Liver (tissue), 9 donors: ENCODE data around the gene ASB2. TPM values are rescaled to one million over a fixed set of nuclear protein-coding genes. Genes with fewer than 3 reads are reported as not detected.

Experiments
- DNase-seq: peaks from one replicate; pipeline ENCODE4 v3.0.0-alpha.2; 2017; ENCODE audit warnings: low spot score
- H3K27ac ChIP-seq, 2 donors: one replicate each; pipeline ENCODE4 v1.7.0; 2013; ENCODE audit warnings: inconsistent platforms in 2 of 2, low read length in 2 of 2, control low read depth in 1 of 2, low read depth in 1 of 2, mild to moderate bottlenecking in 1 of 2
- H3K27me3 ChIP-seq, 4 donors: one replicate each; pipeline versions ENCODE4 v1.6.1 to v1.7.0; 2013; ENCODE audit warnings: low read length in 3 of 4, inconsistent platforms in 1 of 4, mild to moderate bottlenecking in 1 of 4, moderate library complexity in 1 of 4; ENCODE audit not compliant: control insufficient read depth in 4 of 4, insufficient read depth in 4 of 4
- H3K36me3 ChIP-seq, 4 donors: one replicate each; pipeline versions ENCODE4 v1.6.1 to v1.7.0; 2013; ENCODE audit warnings: low read length in 3 of 4, mild to moderate bottlenecking in 3 of 4, low read depth in 1 of 4, moderate library complexity in 1 of 4; ENCODE audit not compliant: control insufficient read depth in 4 of 4, insufficient read depth in 3 of 4
- H3K4me1 ChIP-seq, 4 donors: one replicate each; pipeline versions ENCODE4 v1.6.1 to v1.7.0; 2013; ENCODE audit warnings: low read length in 3 of 4, mild to moderate bottlenecking in 3 of 4, moderate library complexity in 1 of 4; ENCODE audit not compliant: control insufficient read depth in 4 of 4, insufficient read depth in 4 of 4
- H3K4me3 ChIP-seq, 3 donors: one replicate each; pipeline versions ENCODE4 v1.6.1 to v1.7.0; 2013; ENCODE audit warnings: low read length in 3 of 3, control low read depth in 1 of 3, low read depth in 1 of 3, mild to moderate bottlenecking in 1 of 3
- H3K9ac ChIP-seq, 2 donors: one replicate each; pipeline ENCODE4 v1.7.0; 2013; ENCODE audit warnings: low read length in 2 of 2, mild to moderate bottlenecking in 2 of 2, moderate library complexity in 2 of 2, control low read depth in 1 of 2, low read depth in 1 of 2
- H3K9me3 ChIP-seq, 4 donors: one replicate each; pipeline versions ENCODE4 v1.6.1 to v1.7.0; 2013; ENCODE audit warnings: low read length in 3 of 4; ENCODE audit not compliant: control insufficient read depth in 4 of 4
- EGR1 ChIP-seq, 2 donors: IDR thresholded peaks; 2 replicates each; pipeline ENCODE4 v1.6.1; 2016 to 2018; ENCODE audit warnings: antibody characterized with exemption in 2 of 2, low read depth in 2 of 2
- FOXA1 ChIP-seq: IDR thresholded peaks from 2 replicates; pipeline ENCODE4 v1.6.1; 2016; ENCODE audit warnings: antibody characterized with exemption
- FOXA2 ChIP-seq: IDR thresholded peaks from 2 replicates; pipeline ENCODE4 v1.6.1; 2016; ENCODE audit warnings: antibody characterized with exemption
- GABPA ChIP-seq, 2 donors: IDR thresholded peaks in 1 of 2; conservative IDR thresholded peaks in 1 of 2; 2 replicates each; pipeline ENCODE4 v1.6.1; 2016; ENCODE audit warnings: antibody characterized with exemption in 2 of 2, mild to moderate bottlenecking in 1 of 2, moderate library complexity in 1 of 2
- HNF4A ChIP-seq, 2 donors: conservative IDR thresholded peaks; 2 replicates each; pipeline ENCODE4 v1.6.1; 2016; ENCODE audit warnings: antibody characterized with exemption in 2 of 2, mild to moderate bottlenecking in 2 of 2
- JUND ChIP-seq, 2 donors: IDR thresholded peaks; 2 replicates each; pipeline ENCODE4 v1.6.1; 2016; ENCODE audit warnings: antibody characterized with exemption in 2 of 2
- RXRA ChIP-seq, 2 donors: IDR thresholded peaks; 2 replicates each; pipeline ENCODE4 v1.6.1; 2017 to 2018; ENCODE audit warnings: antibody characterized with exemption in 2 of 2, mild to moderate bottlenecking in 1 of 2
- SP1 ChIP-seq: IDR thresholded peaks from 2 replicates; pipeline ENCODE4 v1.6.1; 2018; ENCODE audit warnings: antibody characterized with exemption, mild to moderate bottlenecking
- TAF1 ChIP-seq: conservative IDR thresholded peaks from 2 replicates; pipeline ENCODE4 v1.6.1; 2016; ENCODE audit warnings: antibody characterized with exemption, mild to moderate bottlenecking
- WGBS: extraction: QIAGEN DNeasy Blood & Tissue Kit; methylation state at CpG from one replicate; pipeline ENCODE4 v1.1.7; 2013; 5-methylcytosine and 5-hydroxymethylcytosine counted together
- polyA plus RNA-seq, 2 donors: library from polyadenylated mRNA; stranded (reverse) in 1 of 2; unstranded in 1 of 2; fragments of 200-250 nt in 1 of 2; fragments of >200 nt in 1 of 2; fragmentation: Nextera tagmentation in 1 of 2; extraction: Ambion mirVana in 1 of 2; gene quantifications; one replicate each; pipeline versions ENCODE4 v1.2.1 to v1.2.3, GENCODE V29; 2013 to 2015
- total RNA-seq, 2 donors: library from RNA; depleted of rRNA; stranded (reverse); fragments of >200 nt; gene quantifications; one replicate each; pipeline ENCODE4 v1.2.3, GENCODE V29; 2014
- TF ChIP-seq, protein P1 (sequence below): fragments of 150-350 bp; IDR thresholded peaks from 2 replicates; pipeline ENCODE4 v1.5.1; 2017; ENCODE audit warnings: improper control_type of control experiment, low read depth, low read length; ENCODE audit not compliant: missing input control
- TF ChIP-seq, protein P2 (sequence below): IDR thresholded peaks from 2 replicates; pipeline ENCODE4 v1.6.1; 2016; ENCODE audit warnings: antibody characterized with exemption
- TF ChIP-seq, protein P3 (sequence below): IDR thresholded peaks from 2 replicates; pipeline ENCODE4 v1.6.1; 2016; ENCODE audit warnings: antibody characterized with exemption
- TF ChIP-seq, protein P4 (sequence below): IDR thresholded peaks from 2 replicates; pipeline ENCODE4 v1.6.1; 2016; ENCODE audit warnings: antibody characterized with exemption, mild to moderate bottlenecking
- donor health status: healthy.
- donor health status: healthy.
- donor health status: healthy.
- donor health status: healthy.
- donor health status: healthy.

ASB2 gene
- total and polyA plus RNA-seq, 4 donors, result 0.18 to 0.56 (median 0.38) TPM

DNA sequence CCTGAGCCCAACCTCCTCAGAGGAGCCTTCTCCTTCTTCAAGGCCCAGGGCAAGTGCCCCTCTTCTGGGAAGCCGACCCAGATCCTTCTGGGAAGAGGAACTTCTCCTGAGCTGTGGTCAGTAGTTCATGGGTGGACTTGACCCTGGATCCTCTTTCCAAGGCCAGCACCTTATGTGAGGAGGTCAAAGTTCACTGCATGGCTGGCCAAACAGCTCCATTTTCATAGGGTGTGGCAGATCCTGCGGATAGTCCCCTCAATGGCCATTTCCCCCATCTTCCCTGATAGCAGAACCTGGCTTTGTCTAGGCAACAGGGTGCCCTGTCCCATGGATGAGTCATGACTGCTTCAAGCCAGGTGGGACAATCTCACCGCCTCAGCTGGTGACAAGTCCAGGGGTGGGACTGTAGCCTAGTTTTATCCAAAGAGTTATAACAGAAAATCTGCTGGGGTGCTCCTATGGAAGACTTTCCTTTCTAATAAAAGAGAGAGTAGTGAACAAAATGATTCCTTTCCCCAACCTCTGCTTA lies 10.4 kb downstream of the ASB2 start (continued):
- TF ChIP-seq, protein P1, sequence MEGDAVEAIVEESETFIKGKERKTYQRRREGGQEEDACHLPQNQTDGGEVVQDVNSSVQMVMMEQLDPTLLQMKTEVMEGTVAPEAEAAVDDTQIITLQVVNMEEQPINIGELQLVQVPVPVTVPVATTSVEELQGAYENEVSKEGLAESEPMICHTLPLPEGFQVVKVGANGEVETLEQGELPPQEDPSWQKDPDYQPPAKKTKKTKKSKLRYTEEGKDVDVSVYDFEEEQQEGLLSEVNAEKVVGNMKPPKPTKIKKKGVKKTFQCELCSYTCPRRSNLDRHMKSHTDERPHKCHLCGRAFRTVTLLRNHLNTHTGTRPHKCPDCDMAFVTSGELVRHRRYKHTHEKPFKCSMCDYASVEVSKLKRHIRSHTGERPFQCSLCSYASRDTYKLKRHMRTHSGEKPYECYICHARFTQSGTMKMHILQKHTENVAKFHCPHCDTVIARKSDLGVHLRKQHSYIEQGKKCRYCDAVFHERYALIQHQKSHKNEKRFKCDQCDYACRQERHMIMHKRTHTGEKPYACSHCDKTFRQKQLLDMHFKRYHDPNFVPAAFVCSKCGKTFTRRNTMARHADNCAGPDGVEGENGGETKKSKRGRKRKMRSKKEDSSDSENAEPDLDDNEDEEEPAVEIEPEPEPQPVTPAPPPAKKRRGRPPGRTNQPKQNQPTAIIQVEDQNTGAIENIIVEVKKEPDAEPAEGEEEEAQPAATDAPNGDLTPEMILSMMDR, result no peak
- no peak for TF ChIP-seq SP1
- TF ChIP-seq JUND (IDR thresholded peaks at IDR 0.05), result no peak
- TF ChIP-seq RXRA (IDR thresholded peaks at IDR 0.05), result no peak

DNA sequence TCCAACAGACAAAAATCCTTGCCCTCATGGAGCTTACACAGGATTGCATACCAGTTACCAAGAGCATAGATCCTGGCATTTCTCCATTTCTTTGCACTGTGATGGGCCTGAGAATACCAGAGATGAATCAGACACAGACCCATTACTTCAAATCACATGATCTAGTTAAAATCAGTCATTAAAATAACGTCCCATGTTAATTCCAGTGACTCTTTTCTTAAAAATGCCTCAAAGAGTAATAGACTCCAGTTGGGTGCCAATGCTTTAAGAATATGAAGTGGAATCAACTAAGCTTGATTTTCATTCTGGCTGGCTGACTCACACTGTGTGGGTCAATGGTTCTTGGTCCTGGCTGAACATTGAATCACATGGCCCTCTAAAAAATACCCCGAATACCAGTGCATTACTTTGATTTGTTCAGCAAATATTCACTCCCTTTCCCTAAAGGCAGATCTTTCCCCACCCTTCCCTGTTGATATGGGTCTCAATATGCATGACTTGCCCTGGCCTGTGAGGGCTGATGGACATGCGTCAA lies 11.0 kb downstream of the ASB2 start:
- Histone ChIP-seq H3K4me3 (no peak overlapping the region), H3K9me3 (no peaks in the 10 kb centered on the region), H3K36me3 (no peaks in the 10 kb centered on the region), H3K9ac (no peak overlapping the region), H3K4me1 (peaks cover 0 to 9% (median 2%) of the 10 kb centered on the region in 4 donors), H3K27me3 (no peaks in the 10 kb centered on the region), H3K27ac (no peak overlapping the region)
- no peak for DNase-seq
- no peak for TF ChIP-seq TAF1
- TF ChIP-seq FOXA1, result no peak
- TF ChIP-seq GABPA (IDR thresholded peaks at IDR 0.05 in 1 of 2, conservative IDR thresholded peaks at IDR 0.05 in 1 of 2), result no peak
- TF ChIP-seq, protein P2, sequence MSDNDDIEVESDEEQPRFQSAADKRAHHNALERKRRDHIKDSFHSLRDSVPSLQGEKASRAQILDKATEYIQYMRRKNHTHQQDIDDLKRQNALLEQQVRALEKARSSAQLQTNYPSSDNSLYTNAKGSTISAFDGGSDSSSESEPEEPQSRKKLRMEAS, result no peak
- TF ChIP-seq, protein P1, result no peak
- no peak for TF ChIP-seq RXRA (IDR thresholded peaks at IDR 0.05)
- no peak for TF ChIP-seq EGR1 (IDR thresholded peaks at IDR 0.05; ENCODE audit: low read depth in 2 of 2)
- TF ChIP-seq, protein P3, sequence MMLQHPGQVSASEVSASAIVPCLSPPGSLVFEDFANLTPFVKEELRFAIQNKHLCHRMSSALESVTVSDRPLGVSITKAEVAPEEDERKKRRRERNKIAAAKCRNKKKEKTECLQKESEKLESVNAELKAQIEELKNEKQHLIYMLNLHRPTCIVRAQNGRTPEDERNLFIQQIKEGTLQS, result no peak
- TF ChIP-seq FOXA2, result no peak
- 88% methylated on average over 3 of the region's 3 CpGs for WGBS

DNA sequence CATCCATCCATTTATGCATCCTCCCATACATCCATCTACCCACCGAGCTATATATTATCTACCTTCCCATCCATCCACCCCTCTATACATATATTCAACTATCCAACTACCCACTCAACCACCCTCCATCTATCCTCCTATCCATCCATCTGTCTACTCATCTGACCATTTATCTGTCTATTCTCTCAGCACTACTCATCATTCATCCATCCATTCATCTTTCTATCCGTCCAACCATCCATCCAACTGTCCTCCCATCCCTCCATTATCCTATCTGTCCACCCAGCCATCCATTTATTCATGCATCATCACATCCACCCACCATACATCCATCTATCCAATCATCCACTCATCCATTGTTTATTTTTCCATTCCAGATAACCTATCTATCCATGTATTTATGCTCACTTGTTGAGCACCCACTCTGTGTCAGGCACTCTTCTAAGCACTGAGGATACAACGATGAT lies 11.5 kb downstream of the ASB2 start:
- no peak for DNase-seq
- TF ChIP-seq, protein P1, result no peak
- TF ChIP-seq GABPA (IDR thresholded peaks at IDR 0.05 in 1 of 2, conservative IDR thresholded peaks at IDR 0.05 in 1 of 2), result no peak
- no peak for TF ChIP-seq TAF1
- TF ChIP-seq RXRA (IDR thresholded peaks at IDR 0.05), result no peak
- TF ChIP-seq FOXA2, result no peak
- TF ChIP-seq FOXA1, result no peak
- TF ChIP-seq, protein P4, sequence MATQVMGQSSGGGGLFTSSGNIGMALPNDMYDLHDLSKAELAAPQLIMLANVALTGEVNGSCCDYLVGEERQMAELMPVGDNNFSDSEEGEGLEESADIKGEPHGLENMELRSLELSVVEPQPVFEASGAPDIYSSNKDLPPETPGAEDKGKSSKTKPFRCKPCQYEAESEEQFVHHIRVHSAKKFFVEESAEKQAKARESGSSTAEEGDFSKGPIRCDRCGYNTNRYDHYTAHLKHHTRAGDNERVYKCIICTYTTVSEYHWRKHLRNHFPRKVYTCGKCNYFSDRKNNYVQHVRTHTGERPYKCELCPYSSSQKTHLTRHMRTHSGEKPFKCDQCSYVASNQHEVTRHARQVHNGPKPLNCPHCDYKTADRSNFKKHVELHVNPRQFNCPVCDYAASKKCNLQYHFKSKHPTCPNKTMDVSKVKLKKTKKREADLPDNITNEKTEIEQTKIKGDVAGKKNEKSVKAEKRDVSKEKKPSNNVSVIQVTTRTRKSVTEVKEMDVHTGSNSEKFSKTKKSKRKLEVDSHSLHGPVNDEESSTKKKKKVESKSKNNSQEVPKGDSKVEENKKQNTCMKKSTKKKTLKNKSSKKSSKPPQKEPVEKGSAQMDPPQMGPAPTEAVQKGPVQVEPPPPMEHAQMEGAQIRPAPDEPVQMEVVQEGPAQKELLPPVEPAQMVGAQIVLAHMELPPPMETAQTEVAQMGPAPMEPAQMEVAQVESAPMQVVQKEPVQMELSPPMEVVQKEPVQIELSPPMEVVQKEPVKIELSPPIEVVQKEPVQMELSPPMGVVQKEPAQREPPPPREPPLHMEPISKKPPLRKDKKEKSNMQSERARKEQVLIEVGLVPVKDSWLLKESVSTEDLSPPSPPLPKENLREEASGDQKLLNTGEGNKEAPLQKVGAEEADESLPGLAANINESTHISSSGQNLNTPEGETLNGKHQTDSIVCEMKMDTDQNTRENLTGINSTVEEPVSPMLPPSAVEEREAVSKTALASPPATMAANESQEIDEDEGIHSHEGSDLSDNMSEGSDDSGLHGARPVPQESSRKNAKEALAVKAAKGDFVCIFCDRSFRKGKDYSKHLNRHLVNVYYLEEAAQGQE, result no peak
- TF ChIP-seq HNF4A (conservative IDR thresholded peaks at IDR 0.05), result no peak
- TF ChIP-seq, protein P3, result no peak
- Histone ChIP-seq H3K4me3 (no peak overlapping the region), H3K27me3 (no peaks in the 10 kb centered on the region), H3K4me1 (peaks cover 0 to 9% (median 2%) of the 10 kb centered on the region in 4 donors), H3K36me3 (no peaks in the 10 kb centered on the region), H3K27ac (no peak overlapping the region), H3K9me3 (no peaks in the 10 kb centered on the region), H3K9ac (no peak overlapping the region)
- 93% methylated on average over 3 of the region's 3 CpGs for WGBS
